OCI-LY7 (cell line): Measurements from ENCODE around the gene COPA.

Experiments
- CTCF ChIP-seq: fragments of 200-600 bp; sonication (generic); conservative IDR thresholded peaks from 2 replicates; pipeline ENCODE4 v1.5.1; 2014; ENCODE audit warnings: mild to moderate bottlenecking, antibody characterized with exemption, low read length, moderate library complexity, mixed read lengths
- EZH2phosphoT487 ChIP-seq: fragments of 200-600 bp; sonication (generic); IDR thresholded peaks from 2 replicates; pipeline ENCODE4 v1.6.1; 2018; ENCODE audit warnings: low read depth, borderline replicate concordance, mild to moderate bottlenecking, mixed run types, antibody characterized with exemption, low read length, moderate library complexity, mixed read lengths

- TF ChIP-seq CTCF (no peak), EZH2phosphoT487 (no peak)
Observed at GRCh38 chr1:160309185-160309557, 33.9 kb downstream of the COPA start.
